Measurements from ENCODE around the gene TWIST2. TPM values are rescaled to one million over a fixed set of nuclear protein-coding genes. Genes with fewer than 3 reads are reported as not detected.

Gene TWIST2
- total RNA-seq, 1 experiment from 2014 or later: 33.3 TPM

DNA sequence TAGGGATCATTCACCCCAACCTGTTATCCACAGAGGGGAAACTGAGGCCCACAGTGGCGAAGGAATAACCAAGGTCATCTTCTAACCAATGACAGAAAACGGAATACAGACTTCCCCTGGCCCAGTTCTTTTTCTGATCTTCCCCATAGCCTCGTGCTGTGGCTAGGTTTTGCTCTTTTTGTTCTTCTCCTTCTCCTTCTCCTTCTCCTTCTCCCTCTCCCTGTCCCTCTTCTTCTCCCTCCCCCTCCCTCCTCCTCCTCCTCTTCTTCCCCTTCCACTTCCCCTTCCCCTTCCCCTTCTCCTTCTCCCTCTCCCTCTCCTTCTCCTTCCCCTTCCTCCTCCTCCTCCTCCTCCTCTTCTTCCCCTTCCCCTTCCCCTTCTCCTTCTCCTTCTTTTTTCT is 12.9 kb upstream of the TWIST2 start:
- in situ Hi-C loops (cut with HindIII; ENCODE audit: low sequenced_read_pairs): no loop called here
- no peak for DNase-seq (ENCODE audit: low spot score)

- no peak for DNase-seq (ENCODE audit: low spot score)
- in situ Hi-C loops (cut with HindIII; ENCODE audit: low sequenced_read_pairs): no loop called here
These were observed 12.1 kb upstream of the TWIST2 start for GRCh38 chr2:238835726-238836301.

GRCh38 chr2:238838786-238839327 is 9.0 kb upstream of the TWIST2 start:
- in situ Hi-C loops (cut with HindIII; ENCODE audit: low sequenced_read_pairs): no loop called here

GRCh38 chr2:238839428-238839827 is 8.5 kb upstream of the TWIST2 start:
- in situ Hi-C loops (cut with HindIII; ENCODE audit: low sequenced_read_pairs): no loop called here
- DNase-seq (ENCODE audit: low spot score): no peak

More at GRCh38 chr2:238838786-238839327, 9.0 kb upstream of the TWIST2 start:
- no peak for DNase-seq (ENCODE audit: low spot score)

GRCh38 chr2:238841542-238842164 is 6.2 kb upstream of the TWIST2 start:
- DNase-seq (ENCODE audit: low spot score): no peak
- in situ Hi-C loops (cut with HindIII; ENCODE audit: low sequenced_read_pairs): no loop called here

GRCh38 chr2:238843476-238843875 is 4.4 kb upstream of the TWIST2 start:
- in situ Hi-C loops (cut with HindIII; ENCODE audit: low sequenced_read_pairs): no loop called here
- no peak for DNase-seq (ENCODE audit: low spot score)

GRCh38 chr2:238845583-238846377 is 2.1 kb upstream of the TWIST2 start:
- no peak for DNase-seq (ENCODE audit: low spot score)

GRCh38 chr2:238846378-238846627 is 1.6 kb upstream of the TWIST2 start:
- in situ Hi-C loops (cut with HindIII; ENCODE audit: low sequenced_read_pairs): no loop called here
- DNase-seq (ENCODE audit: low spot score): no peak

More at GRCh38 chr2:238845583-238846377, 2.1 kb upstream of the TWIST2 start:
- in situ Hi-C loops (cut with HindIII; ENCODE audit: low sequenced_read_pairs): no loop called here

DNA sequence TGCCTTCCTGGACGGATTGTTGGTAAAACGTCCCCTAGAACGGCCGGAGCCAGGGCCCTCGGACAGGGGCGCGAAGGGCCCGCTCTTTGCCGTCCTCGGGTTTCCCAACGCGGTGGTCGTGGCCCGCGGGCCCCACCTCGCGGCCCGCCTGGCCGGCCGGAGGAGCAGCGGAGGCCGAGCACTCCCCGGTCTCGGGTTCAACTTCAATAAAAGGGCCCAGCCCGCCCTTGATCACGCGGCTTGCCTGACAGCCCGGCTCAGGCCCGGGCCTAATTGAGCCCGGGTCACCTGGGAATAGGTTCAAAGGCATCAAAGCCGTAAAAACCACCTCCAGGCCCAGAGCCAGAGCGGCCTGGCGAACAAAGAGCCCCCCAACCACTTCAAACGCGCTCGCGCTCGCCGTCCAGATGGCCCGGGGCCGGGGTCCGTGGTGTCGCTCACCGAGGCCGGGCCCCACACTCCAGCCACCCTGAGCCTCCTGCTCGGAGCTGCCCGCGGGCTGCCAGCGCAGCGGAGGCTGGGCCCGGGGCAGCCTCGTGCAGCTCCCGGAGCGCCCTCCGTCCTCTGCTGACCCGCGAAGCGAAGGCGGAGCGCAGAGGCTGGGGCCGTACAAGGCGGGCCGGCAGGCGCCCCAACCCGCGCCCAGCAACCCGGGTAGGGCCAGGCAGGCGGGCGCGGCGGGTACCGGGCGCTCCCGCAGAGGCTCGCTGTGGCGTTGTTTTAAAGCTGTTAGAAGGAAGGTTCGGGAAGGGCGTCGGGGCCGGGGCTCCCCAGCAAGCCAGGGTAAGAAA is 1.1 kb upstream of the TWIST2 start:
- DNase-seq (ENCODE audit: low spot score): no peak
- in situ Hi-C loops (cut with HindIII; ENCODE audit: low sequenced_read_pairs): no loop called here

DNA sequence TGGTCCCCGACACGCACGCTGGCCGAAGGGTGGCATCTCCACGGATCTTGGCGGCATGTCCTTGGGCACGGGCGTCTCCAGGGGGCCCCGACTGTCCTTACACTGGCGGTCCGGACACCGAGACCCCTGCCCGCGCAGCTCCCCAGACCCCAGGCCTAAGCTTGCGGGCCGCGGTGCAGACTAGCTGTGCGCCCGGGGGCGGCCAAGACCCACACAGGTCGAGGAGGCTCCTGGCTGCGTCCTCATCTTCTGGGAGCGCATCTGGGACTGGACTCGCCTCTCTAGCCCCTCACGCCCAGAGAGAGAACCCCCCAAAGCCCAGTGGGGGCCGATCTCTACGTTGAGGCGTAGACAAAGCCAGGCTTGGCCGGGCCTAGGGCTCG is 475 bp upstream of the TWIST2 start:
- no peak for DNase-seq (ENCODE audit: low spot score)
- in situ Hi-C loops (cut with HindIII; ENCODE audit: low sequenced_read_pairs): no loop called here

- in situ Hi-C loops (cut with HindIII; ENCODE audit: low sequenced_read_pairs): no loop called here
- DNase-seq (ENCODE audit: low spot score): no peak
These were observed 748 bp downstream of the TWIST2 start for GRCh38 chr2:238848691-238848975.

DNA sequence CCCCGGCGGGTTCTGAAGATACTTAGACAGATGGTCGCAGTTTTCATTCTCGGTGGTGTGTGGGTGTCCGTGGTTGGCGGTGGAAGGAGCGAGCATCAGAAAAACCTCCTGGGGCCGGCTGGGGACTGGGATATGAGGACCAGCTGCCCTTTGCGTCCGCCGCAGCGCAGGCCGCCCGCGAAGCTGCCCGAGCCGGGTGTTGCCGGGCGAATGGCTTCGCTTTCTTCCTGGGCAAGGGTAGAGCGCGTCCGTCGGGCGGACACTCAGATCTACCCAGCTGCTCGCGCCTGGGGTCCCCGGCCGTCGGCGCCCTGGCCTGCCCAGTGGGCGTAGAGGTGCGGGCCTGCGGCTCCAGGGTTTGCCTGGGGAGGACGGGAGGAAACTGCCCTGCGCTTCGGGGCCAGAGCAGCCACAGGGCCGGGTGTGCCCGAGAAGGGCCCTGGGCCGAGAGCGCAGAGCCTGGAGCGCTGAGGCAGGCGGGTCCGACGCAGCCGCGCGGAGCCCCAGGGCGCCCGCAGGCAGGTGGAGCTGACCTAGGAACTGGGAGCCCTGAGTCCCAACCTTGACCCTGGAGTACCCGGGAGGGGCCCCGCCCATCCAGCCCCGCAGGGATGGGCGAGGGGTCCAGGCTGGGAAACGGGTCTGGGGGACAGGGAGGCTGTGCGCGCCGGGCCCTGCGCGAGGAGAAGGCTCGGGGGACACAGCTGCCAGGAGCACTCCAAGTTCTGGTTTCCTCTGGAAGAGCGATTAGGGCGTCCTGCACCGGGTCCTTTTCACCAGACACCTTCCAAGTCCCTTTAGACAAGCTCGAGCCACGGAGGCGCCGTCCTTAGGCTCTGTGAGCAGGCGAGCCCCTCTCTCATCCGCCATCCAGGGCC is 1.3 kb downstream of the TWIST2 start:
- DNase-seq (ENCODE audit: low spot score): no peak
- in situ Hi-C loops (cut with HindIII; ENCODE audit: low sequenced_read_pairs): no loop called here

- in situ Hi-C loops (cut with HindIII; ENCODE audit: low sequenced_read_pairs): no loop called here
These were observed 2.2 kb downstream of the TWIST2 start for GRCh38 chr2:238850091-238850490.

DNA sequence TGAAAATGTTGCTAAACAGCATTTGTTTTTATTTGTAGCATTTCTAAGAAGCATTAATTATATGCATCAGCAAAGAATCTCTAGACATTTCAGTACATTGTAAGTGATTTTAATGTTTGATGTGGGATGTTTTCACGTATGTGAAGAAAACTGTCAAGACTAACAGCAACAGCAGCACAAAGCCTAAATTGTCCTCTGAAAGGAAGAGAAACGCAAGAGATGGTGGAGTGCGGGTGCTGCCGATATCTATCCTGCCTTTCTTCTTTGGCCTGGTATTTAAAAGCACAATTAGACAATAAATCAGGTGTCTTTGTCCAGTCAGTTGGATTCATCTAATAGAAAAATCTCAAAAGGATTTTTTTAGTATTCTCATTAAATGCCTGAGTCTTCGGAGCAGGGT is 3.1 kb downstream of the TWIST2 start:
- DNase-seq (ENCODE audit: low spot score): no peak
- in situ Hi-C loops (cut with HindIII; ENCODE audit: low sequenced_read_pairs): no loop called here

More at GRCh38 chr2:238850091-238850490, 2.2 kb downstream of the TWIST2 start:
- DNase-seq (ENCODE audit: low spot score): no peak

DNA sequence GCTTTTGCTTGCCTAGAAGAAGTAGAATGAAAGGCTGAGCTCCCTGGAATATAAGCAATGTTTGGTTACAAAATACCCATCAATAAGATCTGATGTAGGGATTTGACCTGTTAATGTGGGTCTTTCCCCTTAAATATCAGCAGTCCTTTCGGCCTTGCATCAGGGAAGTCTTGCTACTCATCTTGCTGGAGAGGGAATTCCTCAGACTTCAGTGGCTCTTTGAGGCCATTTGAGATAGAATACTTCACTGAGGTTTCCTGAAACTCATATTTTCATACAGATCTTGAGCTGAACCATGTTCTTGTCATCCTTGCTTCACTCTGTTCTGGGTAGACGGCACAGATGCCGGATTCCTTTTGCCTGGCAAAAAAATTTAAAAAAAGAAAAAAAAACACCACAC is 3.9 kb downstream of the TWIST2 start:
- no peak for DNase-seq (ENCODE audit: low spot score)
- in situ Hi-C loops (cut with HindIII; ENCODE audit: low sequenced_read_pairs): no loop called here

DNA sequence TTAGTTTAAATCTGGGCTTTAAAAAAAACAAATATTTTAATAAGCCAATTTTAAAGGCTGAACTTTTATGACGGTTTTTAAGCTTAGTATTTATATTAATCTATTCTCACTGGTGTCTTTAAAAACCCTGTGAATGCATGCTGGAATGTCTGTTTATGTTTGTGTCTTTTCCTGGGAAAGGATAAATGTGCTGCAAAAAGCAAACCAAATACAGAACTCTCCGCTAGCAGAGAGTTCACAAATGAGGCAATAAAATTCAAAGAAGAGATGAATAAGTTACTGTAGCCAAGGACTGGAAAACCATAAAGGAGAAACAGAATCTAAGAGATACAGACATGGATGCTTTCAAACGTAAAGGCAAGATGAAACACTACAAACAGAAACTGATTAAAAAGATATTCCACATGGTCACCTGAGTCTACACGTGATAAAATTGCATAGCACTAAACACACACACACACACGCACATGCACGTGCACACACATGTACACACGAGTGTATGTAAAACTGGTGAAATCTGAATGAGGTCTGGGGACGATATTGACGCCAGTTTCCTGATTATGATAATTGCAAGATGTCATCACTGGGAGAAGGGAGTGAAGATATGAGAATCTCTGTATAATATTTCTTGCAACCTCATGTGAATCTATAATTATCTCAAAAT is 4.5 kb downstream of the TWIST2 start:
- DNase-seq (ENCODE audit: low spot score): no peak
- in situ Hi-C loops (cut with HindIII; ENCODE audit: low sequenced_read_pairs): no loop called here

DNA sequence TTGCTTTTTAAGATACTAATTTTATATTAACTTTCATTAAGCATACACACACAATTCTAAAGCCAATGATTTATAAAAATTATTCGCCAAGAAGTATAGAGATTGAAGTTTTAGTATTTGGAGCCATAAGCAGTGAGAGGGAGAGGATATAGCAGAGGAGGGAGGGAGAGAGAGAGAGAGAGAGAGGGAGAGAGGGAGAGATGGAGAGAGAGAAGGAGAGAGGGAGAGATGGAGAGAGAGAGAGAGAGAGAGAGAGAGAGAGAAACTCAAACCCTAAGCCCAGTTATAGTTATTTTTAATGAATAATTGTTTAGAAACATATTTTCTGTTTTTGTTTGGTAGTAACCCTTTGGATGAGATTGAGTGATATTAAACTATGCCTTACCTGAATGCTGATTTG is 5.3 kb downstream of the TWIST2 start:
- DNase-seq (ENCODE audit: low spot score): no peak
- in situ Hi-C loops (cut with HindIII; ENCODE audit: low sequenced_read_pairs): no loop called here

- no peak for DNase-seq (ENCODE audit: low spot score)
- in situ Hi-C loops (cut with HindIII; ENCODE audit: low sequenced_read_pairs): no loop called here
These were observed 5.8 kb downstream of the TWIST2 start for GRCh38 chr2:238853721-238854120.

DNA sequence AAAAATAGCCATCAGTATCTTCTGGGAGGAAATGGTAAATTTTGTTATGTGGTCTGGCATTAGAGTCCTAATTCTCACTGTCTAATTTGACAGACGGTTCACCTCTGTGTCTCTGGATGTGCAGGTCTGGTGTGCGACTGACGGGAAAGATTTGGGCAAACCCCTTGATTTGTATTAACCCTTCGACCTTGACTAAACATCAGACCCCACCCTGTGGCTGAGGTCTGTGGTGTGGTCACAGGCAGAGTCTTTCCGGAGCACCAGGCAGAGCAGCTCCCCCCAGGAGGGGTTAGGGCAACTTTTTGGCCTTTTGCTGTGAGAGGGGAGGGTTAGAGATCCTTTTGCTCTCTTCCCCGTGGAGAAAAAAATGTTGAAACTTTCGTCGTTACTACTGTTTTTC is 6.4 kb downstream of the TWIST2 start:
- in situ Hi-C loops (cut with HindIII; ENCODE audit: low sequenced_read_pairs): no loop called here
- no peak for DNase-seq (ENCODE audit: low spot score)
